HG02610 (cell line): ENCODE results near the gene CAMK4.

Experiments used
- ATAC-seq: cut with Tn5 transposase; IDR thresholded peaks from one replicate; pipeline ENCODE4 v1.9.1; 2021; ENCODE audit warnings: mild to moderate bottlenecking, moderate library complexity; ENCODE audit not compliant: unreplicated experiment

CAMK4 gene

GRCh38 chr5:111411301-111411700, 187.1 kb downstream of the CAMK4 start:
- no peak for ATAC-seq

- no peak for ATAC-seq
Measured at GRCh38 chr5:111412593-111412992, 188.4 kb downstream of the CAMK4 start.

GRCh38 chr5:111415053-111415452, 190.9 kb downstream of the CAMK4 start:
- no peak for ATAC-seq

GRCh38 chr5:111422245-111422644, 198.1 kb downstream of the CAMK4 start:
- peak; percentile 95 for ATAC-seq

- ATAC-seq = peak; percentile 7
Measured at GRCh38 chr5:111422747-111423720, 198.8 kb downstream of the CAMK4 start.

- no peak for ATAC-seq
Measured at GRCh38 chr5:111425205-111425604, 201.0 kb downstream of the CAMK4 start.

GRCh38 chr5:111427762-111428161, 203.6 kb downstream of the CAMK4 start:
- ATAC-seq = no peak

- ATAC-seq = no peak
Measured at GRCh38 chr5:111432883-111433536, 208.8 kb downstream of the CAMK4 start.

GRCh38 chr5:111434800-111435199, 210.6 kb downstream of the CAMK4 start:
- ATAC-seq = no peak

- no peak for ATAC-seq
Measured at GRCh38 chr5:111439473-111440075, 215.4 kb downstream of the CAMK4 start.

- ATAC-seq = no peak
Measured at GRCh38 chr5:111447099-111447498, 222.9 kb downstream of the CAMK4 start.

- no peak for ATAC-seq
Measured at GRCh38 chr5:111447822-111448221, 223.6 kb downstream of the CAMK4 start.

GRCh38 chr5:111453295-111453694, 229.1 kb downstream of the CAMK4 start:
- no peak for ATAC-seq

- no peak for ATAC-seq
Measured at GRCh38 chr5:111453747-111454146, 229.6 kb downstream of the CAMK4 start.

GRCh38 chr5:111454198-111454622, 230.0 kb downstream of the CAMK4 start:
- no peak for ATAC-seq

- no peak for ATAC-seq
Measured at GRCh38 chr5:111454776-111455175, 230.6 kb downstream of the CAMK4 start.

GRCh38 chr5:111461255-111461671, 237.1 kb downstream of the CAMK4 start:
- ATAC-seq = no peak

GRCh38 chr5:111461934-111462333, 237.8 kb downstream of the CAMK4 start:
- no peak for ATAC-seq

GRCh38 chr5:111463311-111463710, 239.1 kb downstream of the CAMK4 start:
- ATAC-seq = no peak

- no peak for ATAC-seq
Measured at GRCh38 chr5:111469293-111469896, 245.2 kb downstream of the CAMK4 start.

- no peak for ATAC-seq
Measured at GRCh38 chr5:111469903-111470302, 245.7 kb downstream of the CAMK4 start.
